CD4-positive, alpha-beta T cell (primary cell): ENCODE data around the gene DUSP22. TPM values are rescaled to one million over a fixed set of nuclear protein-coding genes. Genes with fewer than 3 reads are reported as not detected.

Experiments used
- ATAC-seq: fragments of 200-7000 bp; cut with Tn5 transposase; one replicate; pipeline ENCODE4 v1.10.0; 2022; ENCODE audit warnings: mild to moderate bottlenecking; ENCODE audit not compliant: poor library complexity
- CTCF ChIA-PET: fragments of 350-600 bp; sonication (Branson Sonifier 250); formaldehyde crosslinking; loops from one replicate; lab custom pipeline; 2021; ENCODE audit warnings: antibody characterized with exemption, inconsistent platforms; lab: Charles Lee
- POLR2A ChIA-PET: fragments of 350-600 bp; sonication (Branson Sonifier 250); formaldehyde crosslinking; loops from one replicate; lab custom pipeline; 2021; ENCODE audit warnings: antibody characterized with exemption, inconsistent platforms; lab: Charles Lee
- DNase-seq, 14 experiments: peaks; one replicate each; pipeline ENCODE4 v3.0.0-alpha.2; 2013 to 2020; ENCODE audit warnings: mixed read lengths in 2 of 14
- H3K27ac ChIP-seq, 2 donors: one replicate each; pipeline versions ENCODE4 v1.5.1 to v1.7.0; 2013; ENCODE audit warnings: low read length in 2 of 2, low read depth in 1 of 2, mild to moderate bottlenecking in 1 of 2
- H3K27me3 ChIP-seq, 2 experiments: 1 replicate in 1 of 2; 2 replicates in 1 of 2; pipeline versions ENCODE4 v1.6.1 to v1.7.0; 2013; ENCODE audit warnings: low read length in 2 of 2, control low read depth in 1 of 2, mild to moderate bottlenecking in 1 of 2, moderate library complexity in 1 of 2; ENCODE audit not compliant: insufficient read depth in 2 of 2, control insufficient read depth in 1 of 2
- H3K36me3 ChIP-seq: one replicate; pipeline ENCODE4 v1.6.1; 2013; ENCODE audit warnings: low read length, control low read depth; ENCODE audit not compliant: insufficient read depth
- H3K4me1 ChIP-seq: one replicate; pipeline ENCODE4 v1.6.1; 2013; ENCODE audit warnings: low read length, control low read depth; ENCODE audit not compliant: insufficient read depth
- H3K4me3 ChIP-seq: one replicate; pipeline ENCODE4 v1.5.1; 2013; ENCODE audit warnings: mild to moderate bottlenecking, low read length, moderate library complexity
- H3K9me3 ChIP-seq, 2 experiments: 1 replicate in 1 of 2; 2 replicates in 1 of 2; pipeline versions ENCODE4 v1.6.1 to v1.7.0; 2013; ENCODE audit warnings: low read length in 2 of 2, mild to moderate bottlenecking in 2 of 2, control low read depth in 1 of 2, moderate library complexity in 1 of 2; ENCODE audit not compliant: control insufficient read depth in 1 of 2, insufficient read depth in 1 of 2
- H3K27ac Mint-ChIP-seq: one replicate; pipeline ENCODE4 v1.8.0; 2020; ENCODE audit warnings: mixed read lengths
- H3K27me3 Mint-ChIP-seq: one replicate; pipeline ENCODE4 v1.8.0; 2021; ENCODE audit warnings: mixed read lengths
- H3K36me3 Mint-ChIP-seq: one replicate; pipeline ENCODE4 v1.8.0; 2021; ENCODE audit warnings: low read depth, mixed read lengths
- H3K4me1 Mint-ChIP-seq: one replicate; pipeline ENCODE4 v1.8.0; 2021; ENCODE audit warnings: low read depth, mixed read lengths
- H3K4me3 Mint-ChIP-seq: one replicate; pipeline ENCODE4 v1.8.0; 2020; ENCODE audit warnings: mild to moderate bottlenecking, mixed read lengths
- H3K9me3 Mint-ChIP-seq: one replicate; pipeline ENCODE4 v1.8.0; 2020; ENCODE audit warnings: mixed read lengths
- CTCF ChIP-seq: fragments of 200-600 bp; IDR thresholded peaks from one replicate; pipeline ENCODE4 v1.8.0; 2022; ENCODE audit warnings: antibody characterized with exemption, mild to moderate bottlenecking
- intact Hi-C, 2 experiments: fragments of 100-400 bp; cut with DNase I in 1 of 2; cut with micrococcal nuclease in 1 of 2; formaldehyde crosslinking; loops; one replicate each; pipeline versions ENCODE4 v1.15.1 to v1.9.0; 2023 to 2025; cut with DNase I, micrococcal nuclease
- total RNA-seq, 174 experiments: library from RNA in 2 of 174; stranded (reverse) in 2 of 174; gene quantifications; one replicate each; pipeline ENCODE4 v1.2.3 and lab custom pipeline; 2021 to 2026

The DUSP22 gene
- total RNA-seq, 2 experiments from 2014 or later: 25.4 to 26.3 TPM

GRCh38 chr6:290111-290922 is 2.0 kb upstream of the DUSP22 start:
- Histone ChIP-seq H3K27ac (no peak overlapping the region), H3K27me3 (no peaks in the 10 kb centered on the region), H3K4me3 (no peak overlapping the region), H3K9me3 (no peaks in the 10 kb centered on the region), H3K4me1 (peaks cover 21% of the 10 kb centered on the region), H3K36me3 (no peaks in the 10 kb centered on the region)
- no peak for TF ChIP-seq CTCF
- H3K4me1 Mint-ChIP-seq: peaks cover 67% of the 10 kb centered on the region
- H3K36me3 Mint-ChIP-seq: peaks cover 13% of the 10 kb centered on the region
- H3K27ac Mint-ChIP-seq: peak overlapping the region; percentile 88
- ChIA-PET CTCF (interaction anchor here (0.7 to 1.4 kb wide), 2 partner anchors 12 to 64 kb away, joined by 4 read pairs; no protein-coding TSS in a partner anchor), POLR2A (interaction anchor here (1.4 kb wide), 1 partner anchor 96 kb away, joined by 3 read pairs; no protein-coding TSS in a partner anchor)
- intact Hi-C loops: loop anchor here (5.0 kb wide), 2 partner anchors 63 to 402 kb away; partner anchors contain the start of gene EXOC2 (in 1 of the 2)
- peak in 1 of 14 experiments; percentile 45 for DNase-seq
- H3K27me3 Mint-ChIP-seq: no peaks in the 10 kb centered on the region
- ATAC-seq: no peak
- H3K4me3 Mint-ChIP-seq: peak overlapping the region; percentile 89
- no peaks in the 10 kb centered on the region for H3K9me3 Mint-ChIP-seq

- DNase-seq: no peak
- POLR2A ChIA-PET: interaction anchor here (1.4 kb wide), 1 partner anchor 97 kb away, joined by 3 read pairs; no protein-coding TSS in a partner anchor
Measured at GRCh38 chr6:291204-291696, 1.0 kb upstream of the DUSP22 start.

More at GRCh38 chr6:291204-291696, 1.0 kb upstream of the DUSP22 start:
- no peaks in the 10 kb centered on the region for H3K27me3 Mint-ChIP-seq
- H3K27ac ChIP-seq: peak overlapping the region; percentile 77 to 84
- H3K4me3 ChIP-seq: peak overlapping the region; percentile 65
- no peak for ATAC-seq
- CTCF ChIA-PET: no interaction called here
- intact Hi-C loops: loop anchor here (5.0 kb wide), 2 partner anchors 64 to 401 kb away; partner anchors contain the start of gene EXOC2 (in 1 of the 2)
- peaks cover 0 to 2% of the 10 kb centered on the region in 2 experiments for H3K9me3 ChIP-seq
- peak overlapping the region; percentile 89 for H3K4me3 Mint-ChIP-seq
- no peaks in the 10 kb centered on the region for H3K27me3 ChIP-seq
- H3K4me1 Mint-ChIP-seq: peaks cover 62% of the 10 kb centered on the region
- H3K9me3 Mint-ChIP-seq: no peaks in the 10 kb centered on the region
- peak overlapping the region; percentile 88 for H3K27ac Mint-ChIP-seq
- no peak for TF ChIP-seq CTCF
- no peaks in the 10 kb centered on the region for H3K36me3 ChIP-seq
- peaks cover 13% of the 10 kb centered on the region for H3K36me3 Mint-ChIP-seq
- H3K4me1 ChIP-seq: peaks cover 24% of the 10 kb centered on the region
